Neuronal stem cell (in vitro differentiated cells): ENCODE measurements around the gene USF2.

Experiments
- DNase-seq: peaks from one replicate; pipeline ENCODE4 v3.0.0-alpha.2; 2013; ENCODE audit warnings: low spot score
- H2AFZ ChIP-seq: one replicate; pipeline ENCODE4 v1.6.1; 2013; ENCODE audit warnings: mild to moderate bottlenecking, low read length, inconsistent platforms
- H2AK5ac ChIP-seq: 2 replicates; pipeline ENCODE4 v1.6.1; 2013; ENCODE audit warnings: low read depth, mild to moderate bottlenecking, inconsistent platforms, low read length, moderate library complexity, mixed read lengths
- H2BK120ac ChIP-seq: 2 replicates; pipeline ENCODE4 v1.6.1; 2013; ENCODE audit warnings: low read depth, mild to moderate bottlenecking, inconsistent platforms, low read length, moderate library complexity, mixed read lengths
- H2BK12ac ChIP-seq: one replicate; pipeline ENCODE4 v1.6.1; 2013; ENCODE audit warnings: low read length, inconsistent platforms
- H2BK15ac ChIP-seq: 2 replicates; pipeline ENCODE4 v1.6.1; 2013; ENCODE audit warnings: mild to moderate bottlenecking, low read length, inconsistent platforms, mixed read lengths
- H2BK5ac ChIP-seq: one replicate; pipeline ENCODE4 v1.6.1; 2013; ENCODE audit warnings: inconsistent platforms, mild to moderate bottlenecking, low read length, moderate library complexity
- H3K14ac ChIP-seq: one replicate; pipeline ENCODE4 v1.6.1; 2013; ENCODE audit warnings: low read length, inconsistent platforms
- H3K18ac ChIP-seq: 2 replicates; pipeline ENCODE4 v1.6.1; 2013; ENCODE audit warnings: low read length, inconsistent platforms
- H3K23ac ChIP-seq: 2 replicates; pipeline ENCODE4 v1.6.1; 2013; ENCODE audit warnings: low read depth, mild to moderate bottlenecking, mixed read lengths, low read length, inconsistent platforms; ENCODE audit not compliant: poor library complexity
- H3K27ac ChIP-seq: replicated peaks from 3 replicates; pipeline ENCODE4 v1.5.1; 2013; ENCODE audit warnings: low read length, inconsistent platforms
- H3K27me3 ChIP-seq, 3 experiments: 2 replicates each; pipeline ENCODE4 v1.6.1; 2013; ENCODE audit warnings: low read length in 3 of 3, mild to moderate bottlenecking in 2 of 3, inconsistent platforms in 1 of 3, low read depth in 1 of 3, mixed read lengths in 1 of 3, moderate library complexity in 1 of 3; ENCODE audit not compliant: control insufficient read depth in 3 of 3, insufficient read depth in 3 of 3
- H3K36me3 ChIP-seq, 2 donors: replicated peaks in 1 of 2; 2 replicates each; pipeline ENCODE4 v1.6.1; 2013; ENCODE audit warnings: low read length in 2 of 2; ENCODE audit not compliant: control insufficient read depth in 2 of 2, insufficient read depth in 2 of 2
- H3K4ac ChIP-seq: 2 replicates; pipeline ENCODE4 v1.6.1; 2013; ENCODE audit warnings: inconsistent platforms, mild to moderate bottlenecking, low read length, moderate library complexity
- H3K4me1 ChIP-seq, 2 donors: 1 replicate in 1 of 2; 2 replicates in 1 of 2; pipeline ENCODE4 v1.6.1; 2013; ENCODE audit warnings: low read length in 2 of 2, low read depth in 1 of 2; ENCODE audit not compliant: control insufficient read depth in 2 of 2, insufficient read depth in 1 of 2
- H3K4me2 ChIP-seq: one replicate; pipeline ENCODE4 v1.6.1; 2013; ENCODE audit warnings: mild to moderate bottlenecking, low read length, inconsistent platforms; ENCODE audit not compliant: insufficient read depth, poor library complexity, severe bottlenecking
- H3K4me3 ChIP-seq, 2 donors: 2 replicates each; pipeline ENCODE4 v1.5.1; 2013; ENCODE audit warnings: low read length in 2 of 2, mild to moderate bottlenecking in 2 of 2, inconsistent platforms in 1 of 2, moderate library complexity in 1 of 2
- H3K79me1 ChIP-seq: one replicate; pipeline ENCODE4 v1.6.1; 2013; ENCODE audit warnings: low read depth, mild to moderate bottlenecking, inconsistent platforms, low read length, moderate library complexity
- H3K9ac ChIP-seq: one replicate; pipeline ENCODE4 v1.6.1; 2013; ENCODE audit warnings: mild to moderate bottlenecking, low read depth, low read length, inconsistent platforms; ENCODE audit not compliant: poor library complexity
- H3K9me3 ChIP-seq, 2 donors: replicated peaks in 1 of 2; 2 replicates each; pipeline versions ENCODE3 to v1.6.1; 2013; ENCODE audit warnings: low read length in 2 of 2, mild to moderate bottlenecking in 2 of 2, inconsistent platforms in 1 of 2, low read depth in 1 of 2, mixed read lengths in 1 of 2, moderate library complexity in 1 of 2; ENCODE audit not compliant: control insufficient read depth in 2 of 2, insufficient read depth in 1 of 2
- H4K8ac ChIP-seq: one replicate; pipeline ENCODE4 v1.6.1; 2013; ENCODE audit warnings: low read depth, mild to moderate bottlenecking, inconsistent platforms, low read length, moderate library complexity
- H4K91ac ChIP-seq: one replicate; pipeline ENCODE4 v1.6.1; 2013; ENCODE audit warnings: low read length, low read depth, mild to moderate bottlenecking, inconsistent platforms; ENCODE audit not compliant: poor library complexity
- WGBS, 2 donors: extraction: QIAGEN DNeasy Blood & Tissue Kit; methylation state at CpG; one replicate each; pipeline ENCODE4 v1.1.7; 2013; ENCODE audit warnings: missing lambda C conversion rate in 2 of 2, mixed read lengths in 1 of 2; ENCODE audit not compliant: insufficient read length in 2 of 2, insufficient replicate concordance in 1 of 2; ENCODE audit errors: extremely low coverage in 2 of 2; 5-methylcytosine and 5-hydroxymethylcytosine counted together

The USF2 gene

GRCh38 chr19:35303357-35303915, 34.7 kb downstream of the USF2 start:
- Histone ChIP-seq H3K27ac (no peak overlapping the region), H2AK5ac (no peak overlapping the region), H3K23ac (no peak overlapping the region), H3K4me1 (peaks cover 0 to 1% of the 10 kb centered on the region in 2 donors), H2BK120ac (no peak overlapping the region), H4K8ac (no peak overlapping the region), H2BK12ac (no peak overlapping the region), H3K79me1 (peaks cover 1% of the 10 kb centered on the region), H3K4me2 (no peak overlapping the region), H2AFZ (no peak overlapping the region), H3K14ac (no peak overlapping the region), H3K4ac (no peak overlapping the region), H3K18ac (no peak overlapping the region), H3K9me3 (peaks cover 0 to 6% of the 10 kb centered on the region in 2 donors), H4K91ac (no peak overlapping the region), H2BK5ac (no peak overlapping the region), H3K36me3 (no peaks in the 10 kb centered on the region), H3K9ac (no peak overlapping the region), H3K27me3 (no peaks in the 10 kb centered on the region), H3K4me3 (no peak overlapping the region), H2BK15ac (no peak overlapping the region)
- DNase-seq: no peak
- whole genome bisulfite sequencing, 2 donors: no CpG with 5 or more reads among the region's 6 CpGs

DNA sequence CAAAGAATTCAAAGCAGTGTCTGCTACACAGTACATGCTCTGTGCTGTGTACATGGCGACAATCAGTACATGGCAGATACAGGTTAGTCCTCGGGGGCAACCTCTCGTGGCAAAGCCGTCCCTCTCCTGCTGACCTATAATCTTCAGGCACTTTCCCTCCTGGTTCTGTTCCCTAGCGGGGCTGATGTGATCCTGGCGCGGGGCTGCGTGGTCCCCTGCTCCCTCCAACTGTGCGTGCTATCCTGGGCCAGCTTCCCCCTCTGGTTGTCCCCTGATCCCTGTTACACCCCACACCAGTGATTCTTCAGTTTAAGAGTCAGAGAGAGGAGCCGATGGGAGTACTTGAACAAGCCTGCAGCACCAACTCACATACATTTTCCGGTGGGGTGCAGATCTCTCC, 35.3 kb downstream of the USF2 start:
- H2BK5ac ChIP-seq: no peak overlapping the region
- H3K9me3 ChIP-seq: peaks cover 0 to 2% of the 10 kb centered on the region in 2 donors
- no peak overlapping the region for H2BK12ac ChIP-seq
- H3K9ac ChIP-seq: no peak overlapping the region
- no peak overlapping the region for H3K4ac ChIP-seq
- no peak overlapping the region for H4K8ac ChIP-seq
- no peak overlapping the region for H4K91ac ChIP-seq
- no peak overlapping the region for H3K18ac ChIP-seq
- no peak overlapping the region for H3K4me3 ChIP-seq
- no peak overlapping the region for H3K27ac ChIP-seq
- H3K79me1 ChIP-seq: no peaks in the 10 kb centered on the region
- no peak overlapping the region for H3K4me2 ChIP-seq
- H3K36me3 ChIP-seq: no peaks in the 10 kb centered on the region
- no CpG with 5 or more reads among the region's 11 CpGs for WGBS, 2 donors
- no peak overlapping the region for H2BK15ac ChIP-seq
- no peak overlapping the region for H2AFZ ChIP-seq
- peaks cover under 1 to 1% of the 10 kb centered on the region in 2 donors for H3K4me1 ChIP-seq
- H2AK5ac ChIP-seq: no peak overlapping the region
- no peak for DNase-seq
- H3K27me3 ChIP-seq: no peaks in the 10 kb centered on the region
- H3K23ac ChIP-seq: no peak overlapping the region
- H2BK120ac ChIP-seq: no peak overlapping the region
- peak overlapping the region; percentile 25 for H3K14ac ChIP-seq

DNA sequence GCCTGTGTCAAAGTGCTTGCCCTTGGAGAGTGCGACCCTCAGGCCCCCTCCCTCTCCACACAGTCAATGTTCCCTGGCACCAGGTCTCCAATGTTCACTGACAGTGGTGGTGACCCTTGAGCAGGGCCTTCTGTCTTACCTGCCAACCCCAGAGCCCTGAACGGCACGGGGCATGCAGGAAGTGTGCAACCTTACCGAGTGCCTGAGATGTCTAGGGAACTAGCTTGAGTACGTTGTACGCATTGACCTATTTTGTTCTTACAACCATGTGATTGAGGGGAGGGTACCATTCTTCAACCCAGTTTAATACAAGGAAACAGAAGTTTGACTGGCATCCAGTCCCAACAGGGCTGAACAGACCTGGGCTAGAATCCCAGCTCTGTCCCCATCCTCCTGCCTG, 36.4 kb downstream of the USF2 start:
- Histone ChIP-seq H2BK5ac (no peak overlapping the region), H4K8ac (no peak overlapping the region), H2BK120ac (no peak overlapping the region), H3K4me2 (no peak overlapping the region), H2AK5ac (peak overlapping the region; percentile 25), H3K4me1 (peaks cover 3 to 4% of the 10 kb centered on the region in 2 donors), H3K27me3 (peaks cover 0 to 2% (median 0%) of the 10 kb centered on the region in 3 experiments), H3K9me3 (peaks cover 0 to 2% of the 10 kb centered on the region in 2 donors), H3K4me3 (peak overlapping the region in 1 of 2 donors; percentile 6), H4K91ac (no peak overlapping the region), H2AFZ (no peak overlapping the region), H3K27ac (no peak overlapping the region), H3K4ac (no peak overlapping the region), H3K18ac (no peak overlapping the region), H3K9ac (no peak overlapping the region), H3K14ac (no peak overlapping the region), H3K36me3 (no peaks in the 10 kb centered on the region), H3K23ac (no peak overlapping the region), H2BK12ac (no peak overlapping the region), H3K79me1 (no peaks in the 10 kb centered on the region), H2BK15ac (no peak overlapping the region)
- no CpG with 5 or more reads among the region's 6 CpGs for WGBS, 2 donors
- DNase-seq: no peak

DNA sequence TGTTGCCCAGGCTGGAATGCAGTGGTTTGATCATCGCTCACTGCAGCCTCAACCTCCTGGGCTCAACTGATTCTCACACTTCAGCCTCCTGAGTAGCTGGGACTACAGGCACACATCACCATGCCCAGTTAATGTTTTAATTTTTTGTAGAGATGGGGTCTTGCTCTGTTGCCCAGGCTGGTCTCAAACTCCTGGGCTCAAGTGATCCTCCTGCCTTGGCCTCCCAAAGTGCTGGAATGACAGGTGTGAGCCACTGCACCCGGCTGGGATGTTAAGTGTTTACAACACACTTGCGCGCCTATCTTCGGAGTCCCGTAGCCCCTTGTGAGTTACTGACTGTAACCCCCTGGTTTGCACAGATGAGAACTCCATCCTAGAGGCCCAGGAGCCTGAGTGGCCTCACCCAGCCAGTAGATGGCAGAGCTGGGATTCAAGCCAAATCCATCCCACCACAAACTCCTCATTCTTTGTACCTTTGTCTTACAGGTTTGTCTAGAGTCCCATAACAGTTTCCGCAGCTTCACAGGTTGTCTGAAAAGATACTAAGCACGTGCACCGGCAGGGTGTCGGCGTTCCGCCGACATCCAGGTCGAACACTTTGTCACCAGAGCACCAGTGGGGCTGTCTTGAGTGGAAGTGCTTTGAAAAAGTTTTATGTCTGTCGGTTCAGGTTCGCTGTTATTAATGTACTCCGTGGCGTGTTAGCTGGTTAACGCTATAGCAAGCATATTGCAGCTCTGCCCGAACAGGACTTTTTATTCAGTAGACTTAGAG, 37.9 kb downstream of the USF2 start:
- DNase-seq: no peak
- no peak overlapping the region for H2AFZ ChIP-seq
- H3K27me3 ChIP-seq: peaks cover 0 to 10% (median 0%) of the 10 kb centered on the region in 3 experiments
- H3K9ac ChIP-seq: no peak overlapping the region
- H4K91ac ChIP-seq: no peak overlapping the region
- H3K14ac ChIP-seq: no peak overlapping the region
- no peaks in the 10 kb centered on the region for H3K79me1 ChIP-seq
- H2AK5ac ChIP-seq: no peak overlapping the region
- no peak overlapping the region for H2BK120ac ChIP-seq
- no peaks in the 10 kb centered on the region for H3K36me3 ChIP-seq
- H2BK12ac ChIP-seq: no peak overlapping the region
- H3K18ac ChIP-seq: no peak overlapping the region
- H3K27ac ChIP-seq: no peak overlapping the region
- no peak overlapping the region for H2BK5ac ChIP-seq
- no peak overlapping the region for H3K23ac ChIP-seq
- no CpG with 5 or more reads among the region's 20 CpGs for WGBS, 2 donors
- H4K8ac ChIP-seq: no peak overlapping the region
- no peak overlapping the region for H2BK15ac ChIP-seq
- H3K4me2 ChIP-seq: no peak overlapping the region
- no peak overlapping the region for H3K4me3 ChIP-seq
- peaks cover 0 to 2% of the 10 kb centered on the region in 2 donors for H3K9me3 ChIP-seq
- H3K4ac ChIP-seq: no peak overlapping the region
- H3K4me1 ChIP-seq: peaks cover 3 to 4% of the 10 kb centered on the region in 2 donors
